ENCODE results near the gene KSR1.

KSR1 gene

DNA sequence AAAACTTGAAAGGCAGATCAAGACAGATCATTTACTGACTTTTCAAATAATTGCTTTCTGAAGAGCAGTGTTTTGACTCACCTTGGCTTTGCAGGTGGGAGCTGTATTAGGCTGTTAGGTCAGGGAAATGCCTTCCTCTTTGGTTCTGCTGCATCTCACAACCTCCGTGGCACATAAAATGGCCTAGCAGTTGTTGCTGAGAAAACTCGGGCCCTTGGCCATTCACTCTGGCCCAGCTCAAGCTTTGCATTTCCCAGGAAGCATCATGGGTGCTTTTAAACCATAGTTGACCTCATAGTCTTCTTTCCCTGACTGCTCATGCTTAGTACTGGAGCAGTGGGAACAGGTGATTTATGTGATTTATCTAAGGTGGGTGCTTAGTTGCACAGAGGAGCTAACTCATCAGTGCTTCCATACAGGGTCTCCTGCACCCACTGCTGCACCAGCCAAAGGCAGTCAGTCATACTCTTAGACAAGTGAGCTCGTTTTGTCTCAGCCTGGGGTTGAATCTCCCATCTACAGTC is 83.6 kb downstream of the KSR1 start:
- H3K27ac ChIP-seq, result no peak overlapping the region
- no peak for TF ChIP-seq CTCF (IDR thresholded peaks at IDR 0.05)
- TF ChIP-seq ZFX (IDR thresholded peaks at IDR 0.05; ENCODE audit: borderline replicate concordance), result no peak

GRCh38 chr17:27540318-27541101 is 84.3 kb downstream of the KSR1 start:
- no peak overlapping the region for H3K27ac ChIP-seq
- TF ChIP-seq ZFX (IDR thresholded peaks at IDR 0.05; ENCODE audit: borderline replicate concordance), result no peak
- no peak for TF ChIP-seq CTCF (IDR thresholded peaks at IDR 0.05)

GRCh38 chr17:27541301-27542023 is 85.2 kb downstream of the KSR1 start:
- no peak overlapping the region for H3K27ac ChIP-seq
- TF ChIP-seq CTCF (IDR thresholded peaks at IDR 0.05) (no peak), ZFX (IDR thresholded peaks at IDR 0.05; ENCODE audit: borderline replicate concordance) (no peak)

DNA sequence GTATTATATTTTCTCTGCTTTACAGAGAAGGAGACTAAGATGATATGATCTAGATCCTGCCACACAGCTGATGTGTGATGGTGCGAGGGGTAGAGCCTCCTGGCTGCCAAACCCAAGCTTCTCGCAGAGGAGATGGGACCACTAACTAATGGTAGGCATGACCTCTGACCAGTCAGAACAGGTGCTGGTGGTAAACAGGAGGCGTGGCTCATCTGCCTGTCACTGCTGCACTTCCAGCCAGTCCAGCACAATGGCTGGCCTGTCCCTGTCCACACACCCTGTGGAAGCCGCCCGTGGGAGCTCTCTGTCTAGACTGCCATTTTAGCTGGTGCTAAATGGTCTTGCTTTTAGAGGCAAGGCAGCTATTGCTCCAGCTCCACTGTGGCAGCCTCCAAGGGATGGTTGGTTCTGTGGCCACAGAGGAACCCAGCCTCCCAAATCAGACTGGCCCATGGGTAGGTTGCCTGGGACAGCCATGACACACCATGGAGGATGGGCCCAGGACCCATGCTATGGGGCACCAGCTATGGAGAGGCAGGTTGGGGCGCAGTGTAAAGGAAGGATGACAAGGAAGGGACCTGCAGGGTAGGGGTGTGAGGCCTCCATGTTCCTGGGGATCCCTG is 86.7 kb downstream of the KSR1 start:
- no peak overlapping the region for H3K27ac ChIP-seq
- TF ChIP-seq CTCF (IDR thresholded peaks at IDR 0.05) (no peak), ZFX (IDR thresholded peaks at IDR 0.05; ENCODE audit: borderline replicate concordance) (no peak)

GRCh38 chr17:27543464-27543856 is 87.2 kb downstream of the KSR1 start:
- TF ChIP-seq ZFX (IDR thresholded peaks at IDR 0.05; ENCODE audit: borderline replicate concordance) (no peak), CTCF (IDR thresholded peaks at IDR 0.05) (no peak)

GRCh38 chr17:27543958-27544349 is 87.7 kb downstream of the KSR1 start:
- no peak for TF ChIP-seq CTCF (IDR thresholded peaks at IDR 0.05)
- no peak for TF ChIP-seq ZFX (IDR thresholded peaks at IDR 0.05; ENCODE audit: borderline replicate concordance)
- H3K27ac ChIP-seq, result no peak overlapping the region

More at GRCh38 chr17:27543464-27543856, 87.2 kb downstream of the KSR1 start:
- no peak overlapping the region for H3K27ac ChIP-seq

All from 22Rv1 (cell line).